Nephron (organoid): ENCODE data around the gene C17orf100.
"Not testable (repeated sequence)": the region's sequence is repeated elsewhere in the genome, so short reads cannot be mapped to it uniquely, and the experiment has no call there.

Experiments
- H3K27ac Mint-ChIP-seq, 3 experiments: 2 replicates each; pipeline ENCODE4 v1.8.0; 2020; ENCODE audit warnings: mixed read lengths in 3 of 3, mild to moderate bottlenecking in 2 of 3, moderate library complexity in 1 of 3
- H3K27me3 Mint-ChIP-seq: 2 replicates; pipeline ENCODE4 v1.8.0; 2021; ENCODE audit warnings: low read depth, mild to moderate bottlenecking, moderate library complexity, mixed read lengths
- H3K36me3 Mint-ChIP-seq: 2 replicates; pipeline ENCODE4 v1.8.0; 2020; ENCODE audit warnings: low read depth, mixed read lengths
- H3K4me1 Mint-ChIP-seq: 2 replicates; pipeline ENCODE4 v1.8.0; 2020; ENCODE audit warnings: mixed read lengths
- H3K4me3 Mint-ChIP-seq, 3 experiments: 2 replicates each; pipeline ENCODE4 v1.8.0; 2020; ENCODE audit warnings: mild to moderate bottlenecking in 3 of 3, mixed read lengths in 3 of 3, moderate library complexity in 2 of 3
- H3K9me3 Mint-ChIP-seq: 2 replicates; pipeline ENCODE4 v1.8.0; 2020; ENCODE audit warnings: mixed read lengths
- CTCF ChIP-seq, 3 experiments: fragments of 200-600 bp; sonication (generic); IDR thresholded peaks; one replicate each; pipeline ENCODE4 v1.5.0; 2021; ENCODE audit warnings: antibody characterized with exemption in 3 of 3; ENCODE audit not compliant: unreplicated experiment in 3 of 3

C17orf100 gene

GRCh38 chr17:6657633-6658287 lies 6.2 kb downstream of the C17orf100 start:
- H3K9me3 Mint-ChIP-seq: no peaks in the 10 kb centered on the region
- peaks cover 83% of the 10 kb centered on the region for H3K27me3 Mint-ChIP-seq
- peak overlapping the region; percentile 36 to 69 (median 62) for H3K4me3 Mint-ChIP-seq
- no peak overlapping the region for H3K27ac Mint-ChIP-seq
- H3K36me3 Mint-ChIP-seq: no peaks in the 10 kb centered on the region
- peaks cover 30% of the 10 kb centered on the region for H3K4me1 Mint-ChIP-seq
- TF ChIP-seq CTCF (IDR thresholded peaks at IDR 0.05; ENCODE audit: unreplicated experiment in 3 of 3): no peak

GRCh38 chr17:6658411-6658810 lies 6.8 kb downstream of the C17orf100 start:
- Mint-ChIP-seq H3K4me1 (peaks cover 24% of the 10 kb centered on the region), H3K27me3 (peaks cover 79% of the 10 kb centered on the region), H3K4me3 (peak overlapping the region in 1 of 3 experiments; percentile 11)
- H3K36me3 Mint-ChIP-seq, H3K9me3 Mint-ChIP-seq, H3K27ac Mint-ChIP-seq: not testable (repeated sequence)

DNA sequence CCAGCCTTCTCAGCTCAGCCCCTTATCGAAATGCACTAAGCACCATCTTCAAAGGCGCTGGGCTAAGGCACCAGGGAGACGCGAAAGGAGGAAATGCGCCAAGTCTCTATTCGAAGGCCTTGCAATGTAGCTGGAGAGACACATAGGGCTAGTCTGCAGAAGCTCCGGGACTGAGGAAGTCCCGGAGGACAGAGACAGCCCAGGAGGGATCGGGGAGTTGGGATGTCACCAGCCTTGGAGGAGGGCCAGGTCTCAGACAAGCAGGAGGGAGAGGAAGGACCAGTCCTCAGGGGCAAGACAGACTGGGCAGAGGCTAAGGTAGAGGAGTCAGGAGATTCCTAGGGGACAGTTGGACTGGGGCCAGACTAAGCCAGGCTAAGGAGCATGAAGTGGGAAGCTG lies 8.5 kb downstream of the C17orf100 start:
- Mint-ChIP-seq H3K9me3 (no peaks in the 10 kb centered on the region), H3K27me3 (peaks cover 62% of the 10 kb centered on the region), H3K36me3 (no peaks in the 10 kb centered on the region), H3K4me3 (peak overlapping the region in 2 of 3 experiments; percentile 8 to 46), H3K27ac (no peak overlapping the region), H3K4me1 (peaks cover 10% of the 10 kb centered on the region)
- no peak for TF ChIP-seq CTCF (IDR thresholded peaks at IDR 0.05; ENCODE audit: unreplicated experiment in 3 of 3)

GRCh38 chr17:6660805-6661463 lies 9.4 kb downstream of the C17orf100 start:
- Mint-ChIP-seq H3K27me3 (peaks cover 56% of the 10 kb centered on the region), H3K36me3 (no peaks in the 10 kb centered on the region), H3K4me1 (peaks cover 4% of the 10 kb centered on the region), H3K27ac (no peak overlapping the region), H3K9me3 (no peaks in the 10 kb centered on the region), H3K4me3 (no peak overlapping the region)
- no peak for TF ChIP-seq CTCF (IDR thresholded peaks at IDR 0.05; ENCODE audit: unreplicated experiment in 3 of 3)

DNA sequence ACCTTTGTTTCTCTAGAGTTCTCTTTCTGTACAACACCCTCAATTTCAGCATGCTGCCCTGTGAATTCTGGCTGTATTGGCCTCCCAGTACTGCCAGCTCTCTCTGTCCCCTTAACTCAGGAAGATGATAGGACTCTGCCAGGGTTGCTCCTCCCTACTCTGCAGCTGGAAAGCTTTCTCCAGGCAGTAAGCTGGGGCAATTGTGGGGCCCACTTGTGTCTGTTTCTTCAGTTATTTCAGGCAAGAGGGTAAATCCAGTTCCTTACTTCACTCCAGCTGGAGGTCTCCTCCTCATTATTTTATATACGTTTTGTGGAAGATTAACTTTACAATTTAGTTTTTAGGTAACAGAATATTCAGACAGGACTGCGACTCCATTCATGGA lies 9.9 kb downstream of the C17orf100 start:
- peaks cover 54% of the 10 kb centered on the region for H3K27me3 Mint-ChIP-seq
- TF ChIP-seq CTCF (IDR thresholded peaks at IDR 0.05; ENCODE audit: unreplicated experiment in 3 of 3): no peak
- H3K4me3 Mint-ChIP-seq: no peak overlapping the region
- H3K36me3 Mint-ChIP-seq: no peaks in the 10 kb centered on the region
- H3K4me1 Mint-ChIP-seq: no peaks in the 10 kb centered on the region
- H3K9me3 Mint-ChIP-seq: no peaks in the 10 kb centered on the region
- H3K27ac Mint-ChIP-seq: no peak overlapping the region

DNA sequence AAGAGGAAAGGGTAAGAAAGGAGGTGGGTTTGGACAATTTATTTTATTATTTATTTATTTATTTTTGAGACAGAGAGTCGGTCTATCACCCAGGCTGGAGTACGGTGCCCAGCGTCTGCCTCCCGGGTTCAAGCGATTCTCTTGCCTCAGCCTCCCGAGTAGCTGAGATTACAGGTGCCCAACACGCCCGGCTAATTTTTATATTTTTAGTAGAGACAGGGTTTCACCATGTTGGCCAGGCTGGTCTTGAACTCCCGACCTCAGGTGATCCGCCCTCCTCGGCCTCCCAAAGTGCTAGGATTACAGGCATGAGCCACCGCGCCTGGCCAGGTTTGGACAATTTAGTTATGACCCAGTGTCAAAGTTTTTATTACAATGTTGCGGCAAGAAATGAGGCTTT lies 11.6 kb downstream of the C17orf100 start:
- H3K27ac Mint-ChIP-seq: not testable (repeated sequence)

GRCh38 chr17:6666077-6666521 lies 14.5 kb downstream of the C17orf100 start:
- H3K36me3 Mint-ChIP-seq: no peaks in the 10 kb centered on the region
- H3K4me1 Mint-ChIP-seq: no peaks in the 10 kb centered on the region
- H3K4me3 Mint-ChIP-seq: no peak overlapping the region
- peak; percentile 82 to 86 (median 85) for TF ChIP-seq CTCF (IDR thresholded peaks at IDR 0.05; ENCODE audit: unreplicated experiment in 3 of 3)
- no peaks in the 10 kb centered on the region for H3K9me3 Mint-ChIP-seq
- H3K27ac Mint-ChIP-seq: no peak overlapping the region
- H3K27me3 Mint-ChIP-seq: peaks cover 41% of the 10 kb centered on the region

More for the DNA sequence above, 11.6 kb downstream of the C17orf100 start:
- H3K4me1 Mint-ChIP-seq, H3K36me3 Mint-ChIP-seq, H3K9me3 Mint-ChIP-seq, H3K4me3 Mint-ChIP-seq: not testable (repeated sequence)
- peaks cover 55% of the 10 kb centered on the region for H3K27me3 Mint-ChIP-seq
